ENCODE measurements around the gene SYS1.
A peak's percentile ranks its signal among the peaks of the same experiment; 100 is the strongest.

Gene SYS1

DNA sequence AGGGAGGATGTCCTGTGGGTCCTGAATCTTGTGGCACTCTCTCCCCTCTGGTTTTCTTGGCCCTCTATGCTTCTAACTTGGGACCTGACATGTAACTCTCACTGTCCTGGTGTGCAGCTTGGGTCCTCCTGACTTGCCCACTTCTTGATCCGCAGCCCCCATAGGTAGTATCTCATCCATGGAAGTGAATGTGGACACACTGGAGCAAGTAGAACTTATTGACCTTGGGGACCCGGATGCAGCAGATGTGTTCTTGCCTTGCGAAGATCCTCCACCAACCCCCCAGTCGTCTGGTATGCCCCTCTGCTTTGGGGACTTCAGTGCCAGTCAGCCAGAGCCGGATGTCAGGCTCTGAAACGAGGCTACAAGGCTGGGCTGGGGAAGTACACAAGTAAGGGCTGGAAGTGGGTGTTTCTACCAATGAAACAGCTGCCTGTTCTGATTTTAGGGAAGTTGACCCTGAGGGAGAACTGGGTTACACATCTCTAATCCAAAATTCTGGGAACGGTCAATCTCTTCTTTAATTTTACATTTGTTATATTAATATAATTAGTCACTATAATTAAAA, 45.8 kb downstream of the SYS1 start:
- FAIRE-seq (no peak), DNase-seq (ENCODE audit: extremely low spot score, insufficient read length, low read depth) (no peak)

GRCh38 chr20:45409521-45410272, 46.7 kb downstream of the SYS1 start:
- FAIRE-seq (no peak), DNase-seq (ENCODE audit: extremely low spot score, insufficient read length, low read depth) (no peak)

DNA sequence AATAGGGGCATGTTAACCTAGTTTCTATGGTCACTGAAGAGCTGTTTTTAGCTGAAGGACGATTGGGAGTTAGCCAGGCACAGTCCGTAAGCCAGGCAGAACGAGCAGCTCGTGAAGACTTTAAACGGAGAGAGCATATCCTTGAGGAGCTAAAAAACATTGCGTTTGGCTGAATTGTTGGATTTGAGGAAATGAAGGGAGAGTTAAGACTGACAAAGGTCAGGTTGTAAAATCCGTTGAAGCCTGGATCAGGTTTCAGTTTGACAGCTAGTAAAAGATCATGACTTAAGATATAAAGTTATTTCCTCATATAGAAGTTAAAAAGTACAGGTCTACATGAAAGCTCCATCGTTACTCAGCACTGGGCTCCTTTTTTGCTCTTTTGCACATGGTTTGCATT, 47.9 kb downstream of the SYS1 start:
- FAIRE-seq = no peak

DNA sequence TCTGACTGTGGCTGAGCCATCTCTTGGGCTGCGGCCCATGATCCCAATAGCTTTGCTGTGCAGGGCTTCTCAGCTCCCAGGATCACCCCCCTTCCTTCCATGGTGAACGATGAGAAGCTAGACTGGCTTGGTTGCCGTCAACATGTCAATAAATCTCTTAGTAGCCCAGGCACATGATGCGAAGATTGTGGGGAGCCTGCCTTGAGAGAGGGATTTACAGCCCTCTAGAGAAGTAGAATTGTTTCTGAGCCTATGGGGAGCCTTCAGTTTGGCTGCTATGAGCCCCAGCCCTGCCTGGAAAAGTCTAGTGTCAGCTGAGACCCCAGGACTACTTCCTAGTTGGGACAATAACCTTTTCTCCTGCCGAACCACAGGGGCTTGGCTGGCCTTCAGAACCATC, 49.7 kb downstream of the SYS1 start:
- FAIRE-seq = no peak
- no peak for DNase-seq (ENCODE audit: extremely low spot score, insufficient read length, low read depth)

More for the DNA sequence above, 47.9 kb downstream of the SYS1 start:
- DNase-seq (ENCODE audit: extremely low spot score, insufficient read length, low read depth) = no peak

DNA sequence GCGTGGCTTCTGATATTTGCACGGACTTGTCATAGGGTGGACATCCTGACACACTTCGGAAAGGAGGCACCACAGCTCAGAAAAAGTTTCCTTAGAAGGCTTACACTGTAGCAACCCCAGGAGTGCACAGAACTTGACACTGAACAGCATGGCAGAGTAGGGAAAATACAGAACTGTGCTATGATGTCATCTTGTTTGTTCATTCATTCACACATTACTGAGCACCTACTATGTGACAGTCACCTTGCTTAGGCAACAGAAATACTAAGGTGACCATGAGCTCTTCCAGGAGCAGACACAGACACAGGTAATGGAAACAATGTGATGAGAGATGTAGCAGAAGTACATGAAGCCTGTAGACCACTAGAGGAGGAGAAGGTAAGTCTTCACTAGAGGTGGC, 50.5 kb downstream of the SYS1 start:
- DNase-seq (ENCODE audit: extremely low spot score, insufficient read length, low read depth) (no peak), FAIRE-seq (no peak)

- DNase-seq (ENCODE audit: extremely low spot score, insufficient read length, low read depth) (peak; percentile 72), FAIRE-seq (peak; percentile 86)
Measured at GRCh38 chr20:45415822-45416637, 53.1 kb downstream of the SYS1 start, which contains the start of gene PIGT. PIGT (plus strand) TSS chr20:45416141; CDS start chr20:45416157, 16 bp downstream.

GRCh38 chr20:45416917-45417316, 54.0 kb downstream of the SYS1 start:
- DNase-seq (ENCODE audit: extremely low spot score, insufficient read length, low read depth) (no peak), FAIRE-seq (no peak)

Data from GM18507 (cell line).